ENCODE data around the gene YEATS4.

Gene YEATS4

DNA sequence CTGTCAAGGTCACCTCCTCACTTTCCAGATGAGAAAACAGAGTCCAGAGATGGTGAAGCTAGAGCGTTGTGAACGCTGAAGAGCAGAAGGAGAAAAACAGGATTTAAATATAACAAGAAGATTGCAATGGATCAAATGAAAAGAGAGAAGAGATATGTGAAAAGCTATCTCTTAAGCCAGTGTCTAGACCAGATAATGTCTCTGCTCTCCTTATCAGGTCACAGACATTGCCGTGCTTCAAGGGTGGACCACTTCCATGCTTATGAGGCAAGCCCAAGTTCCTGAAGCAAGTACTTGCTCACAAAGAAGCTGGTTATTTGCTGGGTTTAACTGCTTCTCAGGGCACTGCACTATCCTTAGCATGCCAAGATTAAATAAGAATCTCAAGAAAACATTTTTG lies 79.0 kb downstream of the YEATS4 start:
- no peak for DNase-seq

DNA sequence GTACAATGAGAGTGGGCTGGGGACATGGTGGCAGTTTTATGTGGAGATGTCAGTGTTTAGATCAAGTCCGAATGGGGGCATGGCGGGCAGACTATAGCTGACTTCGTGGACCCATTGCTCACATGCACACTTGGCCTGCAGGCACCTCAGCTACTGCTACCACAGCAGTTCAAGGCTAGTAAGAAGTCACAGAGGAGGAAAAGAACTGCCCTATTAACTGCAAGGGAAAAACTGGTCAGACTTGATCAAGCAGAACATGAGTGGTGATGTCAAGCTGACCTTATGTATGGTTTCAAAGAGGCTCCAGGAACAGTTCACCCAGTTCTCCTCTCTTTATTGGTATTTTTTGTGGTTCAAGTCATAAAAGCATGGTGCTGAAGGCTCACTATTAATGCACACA lies 80.5 kb downstream of the YEATS4 start:
- no peak for DNase-seq

Data from NCI-H2081 (cell line).